ENCODE measurements around the gene GABRA6. TPM values are rescaled to one million over a fixed set of nuclear protein-coding genes. Genes with fewer than 3 reads are reported as not detected.

Gene GABRA6
- total RNA-seq: not detected in 2 replicates

GRCh38 chr5:161685461-161685860 lies at the start of gene GABRA6:
Gene GABRA6 (plus strand): TSS chr5:161685721. CDS start chr5:161685990, 269 bp downstream.

Other genes with a start within 250 kb of the GABRA6 start
- not detected in 2 replicates for gene GABRB2, start 139.0 kb upstream of the GABRA6 start, total RNA-seq
- gene GABRA1, start 162.4 kb downstream of the GABRA6 start, total RNA-seq: not detected in 2 replicates

Measured in cardiac ventricle fibroblast (primary cell).